ENCODE results near the gene SYNE2. TPM values are rescaled to one million over a fixed set of nuclear protein-coding genes. Genes with fewer than 3 reads are reported as not detected.

Gene SYNE2
- total and polyA plus RNA-seq, 2 of the 8 experiments (the other 6 are each of a cell fraction or from before 2014, with no cell fraction given), result 32.6 to 46.1 TPM

- TF ChIP-seq CHD7 (IDR thresholded peaks at IDR 0.05; ENCODE audit: insufficient replicate concordance, low read length), result no peak
- TF ChIP-seq KDM5A (IDR thresholded peaks at IDR 0.05; ENCODE audit: low read length), result no peak
- no peak for TF ChIP-seq RBBP5 (IDR thresholded peaks at IDR 0.05; ENCODE audit: borderline replicate concordance, low read depth, low read length)
- no peak for TF ChIP-seq SIN3A (conservative IDR thresholded peaks at IDR 0.05 in 1 of 2, IDR thresholded peaks at IDR 0.05 in 1 of 2; ENCODE audit: low read depth in 1 of 2, low read length in 2 of 2)
Measured at GRCh38 chr14:64217308-64217707, 364.5 kb downstream of the SYNE2 start (continued).

Measured in H1 (cell line).